ENCODE measurements around the gene SEMA3C. TPM values are rescaled to one million over a fixed set of nuclear protein-coding genes. Genes with fewer than 3 reads are reported as not detected.

The SEMA3C gene
- total RNA-seq = not detected

DNA sequence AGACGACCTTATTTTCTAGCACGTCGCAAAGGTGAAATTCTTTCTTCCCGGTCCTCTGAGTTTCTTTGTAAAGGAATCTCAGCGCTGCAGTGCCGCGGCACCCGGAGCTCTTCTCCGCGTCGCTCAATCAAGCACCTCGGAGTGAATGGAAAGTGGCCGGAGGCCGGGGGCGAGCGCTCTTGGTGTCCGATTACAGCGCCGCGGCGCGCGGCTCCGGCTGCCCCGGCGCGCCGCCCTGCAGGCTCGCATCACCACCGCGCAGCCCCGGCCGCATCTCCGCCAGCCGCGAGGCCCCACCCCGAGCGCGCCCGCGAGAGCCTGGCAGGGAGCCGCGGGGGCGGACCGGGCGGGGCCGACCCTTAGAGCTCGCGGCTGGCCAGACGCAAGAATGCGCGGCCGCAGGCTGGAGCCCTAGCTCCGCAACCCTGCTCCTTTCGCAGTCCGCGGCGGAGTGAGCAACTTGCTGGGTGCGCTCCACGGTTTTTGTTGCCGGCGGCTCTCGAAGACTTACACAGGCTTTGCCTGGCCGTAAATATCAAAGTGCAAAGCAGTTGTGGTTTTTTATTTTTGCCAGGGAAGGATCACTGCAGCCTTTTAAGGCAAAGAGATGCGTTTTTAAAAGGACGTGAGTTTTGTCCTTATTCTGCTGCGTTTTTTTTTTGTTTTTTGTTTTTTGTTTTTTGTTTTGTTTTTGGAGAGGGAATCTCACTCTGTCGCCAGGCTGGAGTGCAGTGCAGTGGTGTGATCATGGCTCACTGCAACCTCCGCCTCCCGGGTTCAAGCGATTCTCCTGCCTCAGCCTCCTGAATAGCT is at the start of gene SEMA3C:
Gene SEMA3C (minus strand): TSS at position 143 of the 813 bp plus-strand sequence. CDS start 2,270 bp downstream, outside the sequence.
- DNase-seq = no peak
- Mint-ChIP-seq H3K36me3 (ENCODE audit: low read depth) (no peaks in the 10 kb centered on the region), H3K27ac (no peak within 1 kb of the TSS), H3K9me3 (no peaks in the 10 kb centered on the region), H3K4me1 (peaks cover 5% of the 10 kb centered on the region), H3K4me3 (no peak within 1 kb of the TSS), H3K27me3 (peaks cover 34% of the 10 kb centered on the region)
- ChIA-PET POLR2A (no interaction called here), CTCF (no interaction called here)

GRCh38 chr7:80968606-80969005 is 49.8 kb upstream of the SEMA3C start:
- H3K36me3 Mint-ChIP-seq (ENCODE audit: low read depth) = no peaks in the 10 kb centered on the region
- no peak overlapping the region for H3K4me3 Mint-ChIP-seq
- H3K27ac Mint-ChIP-seq = no peak overlapping the region
- H3K4me1 Mint-ChIP-seq = no peaks in the 10 kb centered on the region
- CTCF ChIA-PET = no interaction called here
- H3K9me3 Mint-ChIP-seq = no peaks in the 10 kb centered on the region
- H3K27me3 Mint-ChIP-seq = no peaks in the 10 kb centered on the region
- POLR2A ChIA-PET = no interaction called here
- no peak for DNase-seq

GRCh38 chr7:80967917-80968297 is 49.1 kb upstream of the SEMA3C start:
- H3K36me3 Mint-ChIP-seq (ENCODE audit: low read depth) = no peaks in the 10 kb centered on the region
- H3K27me3 Mint-ChIP-seq = no peaks in the 10 kb centered on the region
- H3K4me3 Mint-ChIP-seq = no peak overlapping the region
- no peak overlapping the region for H3K27ac Mint-ChIP-seq
- DNase-seq = no peak
- CTCF ChIA-PET = no interaction called here
- H3K4me1 Mint-ChIP-seq = no peaks in the 10 kb centered on the region
- H3K9me3 Mint-ChIP-seq = no peaks in the 10 kb centered on the region
- POLR2A ChIA-PET = no interaction called here

GRCh38 chr7:80967071-80967916 is 48.4 kb upstream of the SEMA3C start:
- Mint-ChIP-seq H3K4me3 (no peak overlapping the region), H3K9me3 (no peaks in the 10 kb centered on the region), H3K27me3 (no peaks in the 10 kb centered on the region), H3K27ac (no peak overlapping the region), H3K36me3 (ENCODE audit: low read depth) (no peaks in the 10 kb centered on the region), H3K4me1 (no peaks in the 10 kb centered on the region)
- DNase-seq = no peak
- ChIA-PET POLR2A (no interaction called here), CTCF (no interaction called here)

DNA sequence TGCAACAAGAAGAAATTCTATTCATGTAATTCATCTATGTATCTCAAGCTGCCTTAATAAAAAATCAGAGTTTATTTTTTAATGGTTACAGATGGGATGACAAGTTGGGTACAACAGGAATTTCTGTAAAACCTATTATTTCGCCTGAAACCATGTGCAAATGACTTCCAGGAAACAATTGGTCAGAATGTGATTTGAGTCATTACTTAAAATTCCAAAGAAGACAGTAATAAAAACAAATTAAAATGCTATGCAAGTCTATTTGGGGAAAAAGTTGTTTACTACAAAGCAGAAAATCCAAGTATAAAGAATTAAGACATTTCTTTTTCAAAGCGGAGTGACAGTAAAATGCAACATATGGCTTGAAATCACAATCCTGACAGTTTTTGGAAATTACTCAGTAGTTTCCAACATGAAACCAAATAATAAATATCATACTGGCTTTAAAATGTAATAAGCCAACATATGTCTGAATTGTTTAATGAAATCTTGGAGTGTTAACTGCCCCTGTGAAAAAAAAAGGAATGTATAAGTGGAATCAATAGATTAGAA is 41.5 kb upstream of the SEMA3C start:
- H3K9me3 Mint-ChIP-seq = peaks cover 13% of the 10 kb centered on the region
- no peaks in the 10 kb centered on the region for H3K27me3 Mint-ChIP-seq
- H3K27ac Mint-ChIP-seq = no peak overlapping the region
- no peak for DNase-seq
- no peaks in the 10 kb centered on the region for H3K36me3 Mint-ChIP-seq (ENCODE audit: low read depth)
- POLR2A ChIA-PET = no interaction called here
- CTCF ChIA-PET = no interaction called here
- H3K4me1 Mint-ChIP-seq = no peaks in the 10 kb centered on the region
- H3K4me3 Mint-ChIP-seq = no peak overlapping the region

DNA sequence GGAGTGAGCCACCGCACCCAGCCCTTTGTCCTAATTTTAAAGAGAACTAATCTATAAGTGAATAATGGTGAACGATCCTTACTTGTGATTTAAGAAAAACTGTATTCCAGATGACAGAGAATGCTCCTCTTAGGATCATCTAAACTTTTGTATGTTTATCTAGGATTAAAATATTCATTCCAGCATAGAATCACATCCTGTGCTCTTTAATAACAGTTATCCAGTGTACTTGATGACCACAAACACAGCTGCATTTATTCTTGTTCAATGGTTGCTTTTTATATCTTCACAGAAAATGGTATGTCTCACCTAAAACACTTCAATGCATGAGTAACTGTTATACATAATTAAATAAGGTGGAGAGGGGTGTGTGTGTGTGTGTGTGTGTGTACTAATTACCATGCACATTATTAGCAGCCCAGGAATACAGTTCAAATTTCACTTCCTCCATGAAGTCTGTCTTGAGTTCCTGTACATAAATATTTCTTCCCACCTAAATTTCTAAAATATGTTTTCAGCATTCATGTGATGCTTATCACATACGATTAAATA is 38.5 kb upstream of the SEMA3C start:
- Mint-ChIP-seq H3K27ac (no peak overlapping the region), H3K36me3 (ENCODE audit: low read depth) (no peaks in the 10 kb centered on the region), H3K27me3 (no peaks in the 10 kb centered on the region), H3K4me1 (no peaks in the 10 kb centered on the region), H3K9me3 (peaks cover 13% of the 10 kb centered on the region), H3K4me3 (no peak overlapping the region)
- DNase-seq = no peak
- ChIA-PET POLR2A (no interaction called here), CTCF (no interaction called here)

DNA sequence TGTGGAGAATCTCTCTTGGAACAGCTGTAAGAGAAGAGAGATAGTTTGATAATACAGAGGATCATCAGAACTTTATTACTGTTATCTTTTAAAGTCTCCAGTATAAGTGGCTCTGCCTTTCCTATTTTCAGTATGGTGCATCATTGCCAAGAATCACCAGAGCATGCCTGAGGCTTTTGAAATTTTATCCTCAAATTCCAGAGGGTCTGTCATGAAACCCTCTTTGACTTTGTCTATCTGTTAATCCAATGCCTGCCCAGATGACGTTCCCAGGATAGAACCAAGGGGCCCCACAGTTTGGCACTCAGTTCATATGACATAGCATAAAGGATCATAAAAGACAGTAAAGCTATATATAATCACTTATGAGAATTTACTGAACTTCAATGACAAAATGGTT is 35.3 kb upstream of the SEMA3C start:
- H3K4me1 Mint-ChIP-seq = no peaks in the 10 kb centered on the region
- POLR2A ChIA-PET = no interaction called here

DNA sequence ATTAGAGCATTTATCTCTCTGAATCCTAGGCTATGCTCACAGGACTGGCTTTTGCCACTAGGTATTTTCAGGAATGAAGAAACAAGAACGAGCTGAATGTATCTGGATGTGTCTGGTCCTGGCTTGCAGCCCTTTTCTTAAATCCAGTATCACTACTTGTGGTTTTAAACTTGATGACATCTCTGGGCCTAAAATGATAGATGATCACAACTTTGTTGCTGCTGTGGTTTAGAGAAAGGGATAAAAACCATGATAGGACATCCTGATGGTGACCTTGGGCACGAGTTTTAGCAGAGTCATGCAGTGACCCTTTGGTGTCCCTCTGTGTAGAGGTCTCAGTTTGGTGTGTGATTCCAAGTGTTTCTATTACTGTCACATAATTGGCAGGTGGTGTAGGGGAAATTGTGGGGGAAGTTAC is 31.7 kb upstream of the SEMA3C start:
- H3K9me3 Mint-ChIP-seq = peaks cover 4% of the 10 kb centered on the region
- POLR2A ChIA-PET = no interaction called here
- no peak for DNase-seq
- CTCF ChIA-PET = no interaction called here
- no peak overlapping the region for H3K4me3 Mint-ChIP-seq
- H3K27ac Mint-ChIP-seq = no peak overlapping the region
- no peaks in the 10 kb centered on the region for H3K4me1 Mint-ChIP-seq
- H3K27me3 Mint-ChIP-seq = no peaks in the 10 kb centered on the region
- H3K36me3 Mint-ChIP-seq (ENCODE audit: low read depth) = no peaks in the 10 kb centered on the region

More for the DNA sequence above, 35.3 kb upstream of the SEMA3C start:
- no peak overlapping the region for H3K4me3 Mint-ChIP-seq
- DNase-seq = no peak
- no peaks in the 10 kb centered on the region for H3K27me3 Mint-ChIP-seq
- no peaks in the 10 kb centered on the region for H3K36me3 Mint-ChIP-seq (ENCODE audit: low read depth)
- CTCF ChIA-PET = no interaction called here
- H3K27ac Mint-ChIP-seq = no peak overlapping the region
- peaks cover 7% of the 10 kb centered on the region for H3K9me3 Mint-ChIP-seq

- Mint-ChIP-seq H3K27ac (no peak overlapping the region), H3K4me1 (no peaks in the 10 kb centered on the region), H3K27me3 (no peaks in the 10 kb centered on the region), H3K36me3 (ENCODE audit: low read depth) (no peaks in the 10 kb centered on the region), H3K4me3 (no peak overlapping the region), H3K9me3 (peaks cover 4% of the 10 kb centered on the region)
- no peak for DNase-seq
- POLR2A ChIA-PET = no interaction called here
- CTCF ChIA-PET = no interaction called here
Observed at GRCh38 chr7:80949449-80949848, 30.6 kb upstream of the SEMA3C start.

DNA sequence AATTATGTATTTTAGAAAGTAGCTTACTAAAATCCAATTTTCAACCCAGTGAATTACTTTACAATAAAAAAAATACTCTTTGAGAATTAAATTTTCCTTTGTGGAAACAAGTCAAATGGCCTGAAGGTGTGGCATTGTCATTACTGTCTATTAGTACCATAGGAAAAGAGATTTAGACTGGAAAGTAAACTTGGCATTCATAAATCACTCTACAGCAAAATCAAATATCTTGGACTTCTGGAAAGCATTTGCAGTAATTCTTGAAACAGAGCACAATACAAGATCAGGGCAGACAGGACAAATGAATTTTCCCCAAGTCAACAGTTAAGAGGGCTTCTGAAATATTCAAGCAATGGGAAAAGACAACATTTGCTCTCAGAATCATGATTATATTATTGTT is 28.0 kb upstream of the SEMA3C start:
- DNase-seq = no peak
- no peak overlapping the region for H3K27ac Mint-ChIP-seq
- ChIA-PET POLR2A (no interaction called here), CTCF (no interaction called here)
- H3K4me1 Mint-ChIP-seq = no peaks in the 10 kb centered on the region
- H3K4me3 Mint-ChIP-seq = no peak overlapping the region
- peaks cover 4% of the 10 kb centered on the region for H3K9me3 Mint-ChIP-seq
- no peaks in the 10 kb centered on the region for H3K27me3 Mint-ChIP-seq
- no peaks in the 10 kb centered on the region for H3K36me3 Mint-ChIP-seq (ENCODE audit: low read depth)

GRCh38 chr7:80945976-80946375 is 27.1 kb upstream of the SEMA3C start:
- H3K27me3 Mint-ChIP-seq = no peaks in the 10 kb centered on the region
- ChIA-PET CTCF (no interaction called here), POLR2A (no interaction called here)
- H3K4me3 Mint-ChIP-seq = no peak overlapping the region
- H3K9me3 Mint-ChIP-seq = peaks cover 4% of the 10 kb centered on the region
- no peaks in the 10 kb centered on the region for H3K4me1 Mint-ChIP-seq
- no peak for DNase-seq
- no peak overlapping the region for H3K27ac Mint-ChIP-seq
- no peaks in the 10 kb centered on the region for H3K36me3 Mint-ChIP-seq (ENCODE audit: low read depth)

DNA sequence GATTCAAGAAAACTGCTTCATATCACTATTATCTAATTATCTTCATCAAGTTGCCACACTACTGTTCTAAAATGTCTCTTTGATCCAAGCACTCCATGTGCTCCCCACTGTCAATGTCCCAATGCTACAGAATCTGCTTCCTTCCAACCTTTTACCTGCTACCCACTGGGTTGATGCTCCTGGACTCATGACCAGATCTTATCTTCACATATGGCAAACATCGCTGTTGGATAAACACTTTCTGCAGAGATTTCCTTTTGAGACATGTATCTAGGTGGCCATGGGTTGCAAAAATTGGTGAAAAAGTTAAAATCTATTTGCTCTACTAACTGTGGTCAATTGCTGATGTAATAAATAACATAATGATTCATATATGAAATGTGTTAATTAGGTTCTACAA is 24.5 kb upstream of the SEMA3C start:
- no peak overlapping the region for H3K27ac Mint-ChIP-seq
- H3K9me3 Mint-ChIP-seq = peaks cover 4% of the 10 kb centered on the region
- ChIA-PET POLR2A (no interaction called here), CTCF (no interaction called here)
- H3K4me3 Mint-ChIP-seq = no peak overlapping the region
- H3K36me3 Mint-ChIP-seq (ENCODE audit: low read depth) = no peaks in the 10 kb centered on the region
- no peak for DNase-seq
- no peaks in the 10 kb centered on the region for H3K27me3 Mint-ChIP-seq
- H3K4me1 Mint-ChIP-seq = no peaks in the 10 kb centered on the region

GRCh38 chr7:80942261-80943041 is 23.6 kb upstream of the SEMA3C start:
- no peaks in the 10 kb centered on the region for H3K27me3 Mint-ChIP-seq
- no peaks in the 10 kb centered on the region for H3K4me1 Mint-ChIP-seq
- H3K27ac Mint-ChIP-seq = no peak overlapping the region
- peaks cover 3% of the 10 kb centered on the region for H3K9me3 Mint-ChIP-seq
- H3K36me3 Mint-ChIP-seq (ENCODE audit: low read depth) = no peaks in the 10 kb centered on the region
- no peak overlapping the region for H3K4me3 Mint-ChIP-seq
- DNase-seq = no peak
- ChIA-PET CTCF (no interaction called here), POLR2A (no interaction called here)
